ENCODE results near the gene ARHGAP33. TPM values are rescaled to one million over a fixed set of nuclear protein-coding genes. Genes with fewer than 3 reads are reported as not detected.

ARHGAP33 gene
- total and polyA plus RNA-seq, 2 experiments from 2014 or later: 11.6 to 22.1 TPM

DNA sequence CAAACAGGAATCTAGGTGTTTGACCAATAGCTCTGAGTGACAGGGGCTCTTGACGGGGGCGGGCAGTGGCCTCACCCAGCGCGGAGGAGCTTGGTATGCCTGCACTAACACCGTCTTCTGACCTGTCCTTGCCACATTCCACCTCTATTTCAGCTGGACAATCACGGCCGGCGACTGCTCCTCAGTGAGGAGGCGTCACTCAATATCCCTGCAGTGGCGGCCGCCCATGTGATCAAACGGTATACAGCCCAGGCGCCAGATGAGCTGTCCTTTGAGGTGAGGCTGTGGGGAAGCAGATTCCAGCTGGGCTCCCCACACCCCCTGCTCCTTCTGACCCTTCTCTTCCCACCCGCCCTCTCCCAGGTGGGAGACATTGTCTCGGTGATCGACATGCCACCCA, 4.7 kb downstream of the ARHGAP33 start:
- Histone ChIP-seq H3K27me3 (ENCODE audit: insufficient read depth) (peaks cover 11% of the 10 kb centered on the region), H4K20me1 (replicated peaks; ENCODE audit: insufficient read depth) (no peaks in the 10 kb centered on the region), H3K9me2 (ENCODE audit: insufficient read depth) (no peaks in the 10 kb centered on the region), H3K79me2 (replicated peaks; ENCODE audit: insufficient read depth) (no peaks in the 10 kb centered on the region), H3K4me3 (no peak overlapping the region), H2AFZ (no peak overlapping the region), H3K27ac (ENCODE audit: low read depth) (no peak overlapping the region), H3K4me2 (no peak overlapping the region), H3K4me1 (ENCODE audit: insufficient read depth) (peaks cover 26% of the 10 kb centered on the region), H3K36me3 (ENCODE audit: insufficient read depth) (no peaks in the 10 kb centered on the region), H3F3A (replicated peaks; ENCODE audit: low read depth) (0 out of 2 replicates have a peak, but pooled peaks cover 3% of the 10 kb centered on the region)
- DNase-seq (ENCODE audit: low spot score) (no peak), ATAC-seq (no peak)
- H3K4me3 Mint-ChIP-seq: no peak overlapping the region
- peaks cover 29% of the 10 kb centered on the region for H3K27me3 Mint-ChIP-seq (ENCODE audit: insufficient read depth, low read depth, poor library complexity)
- H3K27ac Mint-ChIP-seq: no peak overlapping the region
- H3K36me3 Mint-ChIP-seq (ENCODE audit: low read depth): peaks cover 6% of the 10 kb centered on the region; the same call in 1 of the 3 replicates
- no peak for TF ChIP-seq NANOG (IDR thresholded peaks at IDR 0.05; ENCODE audit: borderline replicate concordance)
- TF ChIP-seq, protein P1, sequence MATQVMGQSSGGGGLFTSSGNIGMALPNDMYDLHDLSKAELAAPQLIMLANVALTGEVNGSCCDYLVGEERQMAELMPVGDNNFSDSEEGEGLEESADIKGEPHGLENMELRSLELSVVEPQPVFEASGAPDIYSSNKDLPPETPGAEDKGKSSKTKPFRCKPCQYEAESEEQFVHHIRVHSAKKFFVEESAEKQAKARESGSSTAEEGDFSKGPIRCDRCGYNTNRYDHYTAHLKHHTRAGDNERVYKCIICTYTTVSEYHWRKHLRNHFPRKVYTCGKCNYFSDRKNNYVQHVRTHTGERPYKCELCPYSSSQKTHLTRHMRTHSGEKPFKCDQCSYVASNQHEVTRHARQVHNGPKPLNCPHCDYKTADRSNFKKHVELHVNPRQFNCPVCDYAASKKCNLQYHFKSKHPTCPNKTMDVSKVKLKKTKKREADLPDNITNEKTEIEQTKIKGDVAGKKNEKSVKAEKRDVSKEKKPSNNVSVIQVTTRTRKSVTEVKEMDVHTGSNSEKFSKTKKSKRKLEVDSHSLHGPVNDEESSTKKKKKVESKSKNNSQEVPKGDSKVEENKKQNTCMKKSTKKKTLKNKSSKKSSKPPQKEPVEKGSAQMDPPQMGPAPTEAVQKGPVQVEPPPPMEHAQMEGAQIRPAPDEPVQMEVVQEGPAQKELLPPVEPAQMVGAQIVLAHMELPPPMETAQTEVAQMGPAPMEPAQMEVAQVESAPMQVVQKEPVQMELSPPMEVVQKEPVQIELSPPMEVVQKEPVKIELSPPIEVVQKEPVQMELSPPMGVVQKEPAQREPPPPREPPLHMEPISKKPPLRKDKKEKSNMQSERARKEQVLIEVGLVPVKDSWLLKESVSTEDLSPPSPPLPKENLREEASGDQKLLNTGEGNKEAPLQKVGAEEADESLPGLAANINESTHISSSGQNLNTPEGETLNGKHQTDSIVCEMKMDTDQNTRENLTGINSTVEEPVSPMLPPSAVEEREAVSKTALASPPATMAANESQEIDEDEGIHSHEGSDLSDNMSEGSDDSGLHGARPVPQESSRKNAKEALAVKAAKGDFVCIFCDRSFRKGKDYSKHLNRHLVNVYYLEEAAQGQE (IDR thresholded peaks at IDR 0.05; ENCODE audit: unreplicated experiment): no peak
- no peak for TF ChIP-seq CREB1 (CRISPR knock-in tag; IDR thresholded peaks at IDR 0.05; ENCODE audit: low read depth)
- TF ChIP-seq JUNB (IDR thresholded peaks at IDR 0.05; ENCODE audit: unreplicated experiment): no peak
- no peaks in the 10 kb centered on the region; the same call in 2 of the 3 replicates for H3K9me3 Mint-ChIP-seq
- H3K4me1 Mint-ChIP-seq: peaks cover 43% of the 10 kb centered on the region

DNA sequence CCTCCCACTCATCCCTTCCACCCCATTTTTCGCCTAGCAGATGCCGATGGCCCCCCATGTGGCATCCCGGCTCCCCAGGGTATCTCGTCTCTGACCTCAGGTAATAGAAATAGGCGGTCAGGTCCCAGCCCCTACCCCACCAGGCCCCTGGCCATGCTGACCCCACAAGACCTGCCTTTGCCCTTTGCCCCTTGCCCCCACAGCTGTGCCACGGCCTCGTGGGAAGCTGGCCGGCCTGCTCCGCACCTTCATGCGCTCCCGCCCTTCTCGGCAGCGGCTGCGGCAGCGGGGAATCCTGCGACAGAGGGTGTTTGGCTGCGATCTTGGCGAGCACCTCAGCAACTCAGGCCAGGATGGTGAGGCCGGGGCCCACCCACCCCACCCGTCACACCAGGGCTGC, 5.4 kb downstream of the ARHGAP33 start:
- H3K79me2 ChIP-seq (replicated peaks; ENCODE audit: insufficient read depth): no peaks in the 10 kb centered on the region
- Mint-ChIP-seq H3K9me3 (no peaks in the 10 kb centered on the region), H3K27ac (no peak overlapping the region), H3K4me1 (peaks cover 48% of the 10 kb centered on the region), H3K36me3 (ENCODE audit: low read depth) (peaks cover 6% of the 10 kb centered on the region; the same call in 1 of the 3 replicates), H3K27me3 (ENCODE audit: insufficient read depth, low read depth, poor library complexity) (peaks cover 32% of the 10 kb centered on the region), H3K4me3 (no peak overlapping the region)
- H3K9me2 ChIP-seq (ENCODE audit: insufficient read depth): no peaks in the 10 kb centered on the region
- no peak for TF ChIP-seq CREB1 (CRISPR knock-in tag; IDR thresholded peaks at IDR 0.05; ENCODE audit: low read depth)
- TF ChIP-seq, protein P1 (IDR thresholded peaks at IDR 0.05; ENCODE audit: unreplicated experiment): no peak
- no peak for TF ChIP-seq ZNF114 (CRISPR knock-in tag; IDR thresholded peaks at IDR 0.05)
- TF ChIP-seq POLR2AphosphoS5 (IDR thresholded peaks at IDR 0.05; ENCODE audit: low read depth): no peak
- no peak for TF ChIP-seq ZNF331 (CRISPR knock-in tag; IDR thresholded peaks at IDR 0.05; ENCODE audit: low read depth)
- TF ChIP-seq STAT1 (IDR thresholded peaks at IDR 0.05; ENCODE audit: unreplicated experiment): no peak
- peaks cover 31% of the 10 kb centered on the region for H3K4me1 ChIP-seq (ENCODE audit: insufficient read depth)
- H3K4me2 ChIP-seq: no peak overlapping the region
- H3K27me3 ChIP-seq (ENCODE audit: insufficient read depth): peaks cover 11% of the 10 kb centered on the region
- ATAC-seq: no peak
- no peaks in the 10 kb centered on the region for H3K36me3 ChIP-seq (ENCODE audit: insufficient read depth)
- DNase-seq (ENCODE audit: low spot score): no peak
- H3F3A ChIP-seq (replicated peaks; ENCODE audit: low read depth): 0 out of 2 replicates have a peak, but pooled peaks cover 3% of the 10 kb centered on the region
- no peaks in the 10 kb centered on the region for H4K20me1 ChIP-seq (replicated peaks; ENCODE audit: insufficient read depth)
- no peak overlapping the region for H2AFZ ChIP-seq
- no peak overlapping the region for H3K4me3 ChIP-seq
- no peak overlapping the region for H3K27ac ChIP-seq (ENCODE audit: low read depth)

Measured in GM23338 (cell line).